GM12892 (cell line): ENCODE results near the gene VPS39.

Source experiments
- POLR2A ChIP-seq: IDR thresholded peaks from 2 replicates; pipeline ENCODE4 v1.6.1; 2011; ENCODE audit warnings: low read depth, low read length, control low read depth
- POLR2AphosphoS5 ChIP-seq: IDR thresholded peaks from 2 replicates; pipeline ENCODE4 v1.6.1; 2011; ENCODE audit warnings: low read depth, low read length, control low read depth

- TF ChIP-seq POLR2AphosphoS5 (no peak), POLR2A (no peak)
Observed at GRCh38 chr15:42178056-42178455, 30.0 kb downstream of the VPS39 start.
